GM19238 (cell line): ENCODE data around the gene CMKLR1.

ENCODE experiments used
- DNase-seq: peaks from one replicate; pipeline ENCODE4 v3.0.0; 2011; ENCODE audit warnings: low spot score; ENCODE audit not compliant: insufficient read length

The CMKLR1 gene

GRCh38 chr12:108337235-108338223 is 1.6 kb downstream of the CMKLR1 start:
- DNase-seq = peak; percentile 41

GRCh38 chr12:108335349-108336119 is 3.6 kb downstream of the CMKLR1 start:
- peak; percentile 58 for DNase-seq

- DNase-seq = peak; percentile 45
These were observed 5.0 kb downstream of the CMKLR1 start for GRCh38 chr12:108333898-108334699.

GRCh38 chr12:108332791-108333382 is 6.2 kb downstream of the CMKLR1 start:
- no peak for DNase-seq

GRCh38 chr12:108328420-108328819 is 10.7 kb downstream of the CMKLR1 start:
- DNase-seq = no peak

GRCh38 chr12:108327621-108328344 is 11.3 kb downstream of the CMKLR1 start:
- DNase-seq = no peak

- DNase-seq = no peak
These were observed 12.8 kb downstream of the CMKLR1 start for GRCh38 chr12:108326254-108326750.

GRCh38 chr12:108325549-108325948 is 13.6 kb downstream of the CMKLR1 start:
- no peak for DNase-seq

- no peak for DNase-seq
These were observed 14.1 kb downstream of the CMKLR1 start for GRCh38 chr12:108325018-108325358.

GRCh38 chr12:108324351-108325017 is 14.6 kb downstream of the CMKLR1 start:
- DNase-seq = no peak

GRCh38 chr12:108323581-108323980 is 15.5 kb downstream of the CMKLR1 start:
- no peak for DNase-seq

- no peak for DNase-seq
These were observed 16.1 kb downstream of the CMKLR1 start for GRCh38 chr12:108322998-108323397.

GRCh38 chr12:108321688-108322087 is 17.4 kb downstream of the CMKLR1 start:
- no peak for DNase-seq

- DNase-seq = peak; percentile 45
These were observed 18.4 kb downstream of the CMKLR1 start for GRCh38 chr12:108320507-108321293.

GRCh38 chr12:108319277-108320234 is 19.6 kb downstream of the CMKLR1 start:
- DNase-seq = no peak

GRCh38 chr12:108318472-108319275 is 20.4 kb downstream of the CMKLR1 start:
- no peak for DNase-seq
